Right lobe of liver (tissue), 4 donors: ENCODE measurements around the gene GNL3.

Experiments used
- CTCF ChIP-seq, 4 donors: fragments of 200-600 bp in 3 of 4; fragments of 450-650 bp in 1 of 4; IDR thresholded peaks; one replicate each; pipeline versions ENCODE4 v1.5.1 to v1.8.0; 2016 to 2022; ENCODE audit warnings: antibody characterized with exemption in 4 of 4, mild to moderate bottlenecking in 2 of 4
- POLR2A ChIP-seq: fragments of 450-650 bp; IDR thresholded peaks from one replicate; pipeline ENCODE4 v1.6.1; 2017; ENCODE audit warnings: antibody characterized with exemption, mild to moderate bottlenecking
- donor health status: DM: no; HTN: no; CAD: no.
- donor health status: DM: no; HTN: no; CAD: no.
- donor health status: DM: no; HTN: yes; CAD: no.

DNA sequence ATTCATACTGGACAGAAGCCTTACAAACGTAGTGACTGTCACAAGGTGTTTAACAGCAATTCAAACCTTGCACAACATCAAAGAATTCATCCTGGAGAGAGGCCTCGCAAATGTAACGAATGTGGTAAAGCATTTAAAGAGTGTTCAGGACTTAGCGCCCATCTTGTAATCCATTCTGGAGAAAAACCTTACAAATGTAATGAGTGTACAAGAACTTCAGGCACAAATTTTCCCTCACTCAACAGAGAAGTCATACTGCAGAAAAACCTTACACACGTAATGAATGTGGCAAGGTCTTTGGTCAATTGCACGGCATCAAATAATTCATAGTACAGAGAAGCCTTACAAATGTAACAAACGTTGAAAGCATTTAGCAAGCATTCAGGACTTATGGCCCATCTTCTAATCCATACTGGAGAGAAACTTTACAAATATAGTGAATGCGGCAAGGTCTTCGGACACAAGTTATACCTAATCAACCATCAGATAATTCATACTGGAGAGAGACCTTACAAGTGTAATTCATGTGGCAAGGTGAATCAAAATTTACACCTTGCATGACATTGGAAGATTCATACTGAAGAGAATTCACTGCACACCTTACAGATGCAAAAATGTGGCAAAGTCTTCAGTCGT is 47.5 kb downstream of the GNL3 start:
- no peak for TF ChIP-seq CTCF (IDR thresholded peaks at IDR 0.05)
- TF ChIP-seq POLR2A, result no peak
